ENCODE measurements around the gene STAU1.
"Not testable (repeated sequence)": the region's sequence is repeated elsewhere in the genome, so short reads cannot be mapped to it uniquely, and the experiment has no call there.

The STAU1 gene

GRCh38 chr20:49112596-49113274 lies 75.4 kb downstream of the STAU1 start:
- no peak for DNase-seq

DNA sequence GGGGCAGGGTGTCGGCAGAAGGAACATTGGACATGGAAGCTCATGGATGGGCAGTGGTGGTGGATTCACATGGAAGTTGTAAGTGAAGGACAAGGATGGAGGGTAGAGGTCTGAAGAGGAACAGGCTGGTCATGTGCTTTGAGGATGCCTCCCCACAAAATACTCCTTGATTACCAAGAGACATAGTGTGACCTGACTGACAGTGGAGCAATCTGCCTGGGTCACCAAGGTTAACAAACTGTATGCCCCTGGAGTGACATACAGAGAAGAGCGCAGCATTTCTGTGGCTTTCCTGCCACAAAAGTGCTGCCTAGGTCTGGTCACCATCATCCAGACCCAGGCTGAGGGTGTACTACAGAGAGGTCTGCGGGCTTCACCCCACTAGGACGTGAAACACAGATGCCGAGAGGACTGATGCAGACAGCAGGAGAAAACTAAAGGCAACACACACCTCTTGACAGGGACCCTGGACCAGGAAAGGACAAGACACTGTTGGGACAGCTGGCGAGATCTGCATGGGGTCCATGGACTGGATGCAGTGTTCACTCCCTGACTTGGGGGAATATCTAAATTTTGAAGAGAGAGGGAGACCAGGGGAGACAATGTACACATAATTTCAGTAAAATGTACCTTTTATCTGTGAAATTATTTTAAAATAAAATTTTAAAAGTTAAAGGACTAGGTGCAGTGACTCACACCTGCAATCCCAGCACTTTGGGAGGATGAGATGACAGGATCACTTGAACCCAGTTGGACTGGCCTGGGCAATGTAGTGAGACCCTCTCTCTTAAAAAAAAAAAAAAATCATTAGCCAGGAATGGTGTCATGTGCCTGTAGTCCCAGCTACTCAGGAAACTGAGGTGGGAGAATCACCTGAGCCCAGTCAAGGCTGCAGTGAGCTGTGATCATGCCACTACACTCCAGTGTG lies 77.1 kb downstream of the STAU1 start:
- no peak for DNase-seq

- DNase-seq = peak; percentile 28
Measured at GRCh38 chr20:49106328-49106727, 81.8 kb downstream of the STAU1 start.

DNA sequence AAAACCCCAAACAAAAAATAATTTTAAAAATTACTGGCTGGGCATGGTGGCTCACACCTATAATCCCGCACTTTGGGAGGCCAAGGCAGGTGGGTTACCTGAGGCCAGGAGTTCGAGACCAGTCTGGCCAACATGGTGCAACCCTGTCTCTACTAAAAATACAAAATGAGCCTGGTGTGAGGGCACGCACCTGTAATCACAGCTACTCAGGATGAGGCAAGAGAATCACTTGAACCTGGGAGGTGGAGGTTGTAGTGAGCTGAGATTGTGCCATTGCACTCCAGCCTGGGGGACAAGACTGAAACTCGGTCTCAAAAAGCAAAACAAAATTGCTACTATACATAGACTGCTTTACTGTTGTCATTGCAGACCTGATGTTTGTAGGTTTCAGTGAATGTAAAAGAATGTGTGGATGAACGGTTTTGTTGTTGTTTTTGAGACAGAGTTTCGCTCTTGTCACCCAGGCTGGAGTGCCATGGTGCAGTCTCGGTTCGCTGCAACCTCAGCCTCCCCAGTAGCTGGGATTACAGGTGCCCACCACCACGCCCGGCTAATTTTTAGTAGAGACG lies 83.1 kb downstream of the STAU1 start:
- not testable (repeated sequence) for DNase-seq

- peak; percentile 56 for DNase-seq
Measured at GRCh38 chr20:49104365-49104648, 83.8 kb downstream of the STAU1 start.

GRCh38 chr20:49103647-49104364 lies 84.3 kb downstream of the STAU1 start:
- no peak for DNase-seq

GRCh38 chr20:49103019-49103418 lies 85.1 kb downstream of the STAU1 start:
- no peak for DNase-seq

GRCh38 chr20:49100972-49101371 lies 87.2 kb downstream of the STAU1 start:
- no peak for DNase-seq

DNA sequence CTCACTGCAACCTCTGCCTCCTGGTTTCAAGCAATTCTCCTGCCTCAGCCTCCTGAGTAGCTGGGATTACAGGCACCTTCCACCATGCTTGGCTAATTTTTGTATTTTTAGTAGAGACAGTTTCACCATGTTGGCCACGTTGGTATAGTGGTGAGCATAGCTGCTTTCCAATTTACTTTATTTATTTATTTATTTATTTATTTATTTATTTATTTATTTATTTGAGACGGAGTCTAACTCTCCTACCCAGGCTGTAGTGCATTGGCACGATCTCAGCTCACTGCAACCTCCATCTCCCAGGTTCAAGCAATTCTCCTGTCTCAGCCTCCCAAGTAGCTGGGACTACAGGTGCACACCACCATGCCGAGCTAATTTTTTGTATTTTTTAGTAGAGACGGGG lies 87.8 kb downstream of the STAU1 start:
- not testable (repeated sequence) for DNase-seq

DNA sequence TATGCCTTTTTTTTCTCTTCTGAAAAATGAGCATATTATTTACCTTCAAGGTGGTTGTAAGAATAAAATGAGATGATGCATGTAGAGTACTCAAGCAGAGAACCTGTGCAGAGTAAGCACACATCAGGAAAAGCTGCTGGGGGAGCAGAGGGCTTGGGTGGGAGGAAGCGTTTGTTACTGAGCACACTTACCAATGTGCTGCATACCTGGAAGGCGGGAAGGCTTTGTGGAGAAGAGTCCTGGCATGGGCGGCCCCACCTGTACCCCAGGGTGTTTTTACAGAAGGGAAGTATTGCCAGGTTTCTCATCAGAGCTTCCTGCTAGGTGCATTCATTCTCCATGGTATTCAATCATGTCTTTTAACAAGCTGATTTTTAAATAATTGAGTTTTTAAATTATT lies 89.1 kb downstream of the STAU1 start:
- DNase-seq = no peak

- no peak for DNase-seq
Measured at GRCh38 chr20:49098136-49098535, 90.0 kb downstream of the STAU1 start.

DNA sequence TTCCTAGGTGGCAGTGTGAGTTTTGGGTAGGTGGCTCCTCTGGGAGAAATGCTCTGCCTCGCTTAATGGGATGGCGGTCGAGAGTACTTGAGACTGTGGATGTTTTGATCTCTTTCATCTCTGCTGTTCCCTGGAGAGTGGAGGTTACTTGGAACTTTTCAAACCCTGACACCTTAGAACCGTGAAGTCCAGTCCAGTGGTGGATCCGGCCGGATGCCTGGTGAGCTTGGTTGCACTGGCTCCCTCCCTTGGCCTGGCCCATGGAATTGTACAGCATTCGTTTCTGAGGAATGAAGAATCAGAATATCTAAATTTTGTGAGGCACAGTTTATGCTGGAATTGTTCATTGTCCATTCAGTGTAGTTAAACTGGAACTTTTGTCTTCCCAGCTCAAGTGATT lies 91.0 kb downstream of the STAU1 start:
- no peak for DNase-seq

- no peak for DNase-seq
Measured at GRCh38 chr20:49096203-49096730, 91.9 kb downstream of the STAU1 start.

GRCh38 chr20:49091762-49092161 lies 96.4 kb downstream of the STAU1 start:
- no peak for DNase-seq

DNA sequence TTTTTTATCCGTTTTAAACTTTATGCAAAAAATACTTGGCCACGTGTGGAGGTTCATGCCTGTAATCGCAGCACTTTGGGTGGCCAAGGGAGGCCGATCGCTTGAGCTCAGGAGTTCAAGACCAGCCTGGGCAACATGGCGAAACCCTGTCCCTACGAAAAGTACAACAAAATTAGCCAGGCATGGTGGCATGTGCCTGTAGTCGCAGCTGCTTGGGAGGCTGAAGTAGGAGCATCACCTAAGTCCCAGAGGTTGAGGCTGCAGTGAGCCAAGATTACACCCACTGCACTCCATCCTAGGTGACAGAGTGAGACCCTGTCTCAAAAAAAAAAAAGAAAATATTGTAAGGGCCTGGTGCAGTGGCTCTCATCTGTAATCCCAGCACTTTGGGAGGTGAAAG lies 97.0 kb downstream of the STAU1 start:
- DNase-seq = no peak

DNA sequence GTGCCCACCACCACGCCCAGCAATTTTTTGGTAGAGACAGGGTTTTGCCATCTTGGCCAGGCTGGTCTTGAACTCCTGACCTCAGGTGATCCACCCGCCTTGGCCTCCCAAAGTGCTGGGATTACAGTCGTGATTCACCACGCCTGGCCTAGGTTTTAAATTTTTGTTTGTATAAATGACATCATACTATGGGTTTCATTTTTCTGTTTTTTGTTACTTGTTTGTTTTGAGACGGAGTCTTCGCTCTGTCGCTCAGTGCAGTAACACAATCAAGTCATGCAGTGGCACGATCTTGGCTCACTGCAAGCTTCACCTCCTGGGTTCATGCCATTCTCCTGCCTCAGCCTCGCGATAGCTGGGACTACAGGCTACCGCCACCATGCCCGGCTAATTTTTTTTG lies 105.8 kb downstream of the STAU1 start:
- not testable (repeated sequence) for DNase-seq

DNA sequence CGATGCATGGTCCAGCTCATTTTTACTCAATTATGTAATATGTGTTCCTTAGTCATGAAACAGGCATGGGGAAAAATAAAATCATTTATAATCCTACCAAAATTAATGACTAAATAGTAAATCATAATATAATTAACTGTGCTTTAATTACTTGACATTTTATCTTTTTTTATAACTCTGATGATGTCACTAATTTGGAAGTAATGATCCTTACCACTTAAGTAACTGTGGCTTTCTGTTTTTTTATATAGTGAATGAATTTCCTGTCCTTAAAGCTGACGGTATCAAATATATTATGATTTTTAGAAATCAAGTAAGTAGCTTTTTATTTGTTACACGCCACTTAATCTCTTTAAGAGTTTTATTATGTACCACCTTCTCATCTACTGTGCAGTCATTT lies 109.8 kb downstream of the STAU1 start:
- no peak for DNase-seq

DNA sequence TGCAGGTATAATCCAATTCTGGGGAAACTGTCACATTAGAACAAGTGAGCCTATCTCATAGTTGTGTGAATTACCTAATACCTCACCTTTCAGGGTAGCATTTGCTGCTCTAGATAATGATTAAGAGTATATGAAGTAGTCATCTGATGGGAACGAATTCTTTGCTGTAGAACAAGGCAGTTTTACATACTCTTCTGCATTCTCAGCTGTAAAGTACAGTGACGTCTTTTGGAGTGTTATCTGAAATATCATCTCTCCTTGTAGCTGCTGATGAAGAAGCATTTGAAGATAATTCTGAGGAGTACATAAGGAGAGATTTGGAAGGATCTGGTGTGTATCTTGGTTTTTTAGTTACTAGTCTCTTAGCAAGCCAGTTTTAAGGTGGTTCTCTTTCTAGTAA lies 113.6 kb downstream of the STAU1 start:
- DNase-seq = no peak

Data from NCI-H82 (cell line).